HL-60 (cell line): ENCODE results near the gene SP140L.

ENCODE experiments used
- CTCF ChIP-seq: IDR thresholded peaks from one replicate; pipeline ENCODE4 v1.5.1; 2011; ENCODE audit warnings: low read length, control low read depth, inconsistent platforms; ENCODE audit not compliant: insufficient read depth
- GABPA ChIP-seq: IDR thresholded peaks from 2 replicates; pipeline ENCODE4 v1.6.1; 2012; ENCODE audit warnings: low read depth
- POLR2AphosphoS5 ChIP-seq: IDR thresholded peaks from 2 replicates; pipeline ENCODE4 v1.6.1; 2012; ENCODE audit warnings: low read depth
- REST ChIP-seq: IDR thresholded peaks from 2 replicates; pipeline ENCODE4 v1.6.1; 2012; ENCODE audit warnings: low read depth; ENCODE audit not compliant: insufficient replicate concordance
- SPI1 ChIP-seq: IDR thresholded peaks from 2 replicates; pipeline ENCODE4 v1.6.1; 2012; ENCODE audit warnings: low read depth, mild to moderate bottlenecking, borderline replicate concordance

GRCh38 chr2:230447036-230447435 is 120.0 kb downstream of the SP140L start:
- TF ChIP-seq REST (no peak), CTCF (no peak), GABPA (no peak), POLR2AphosphoS5 (no peak), SPI1 (no peak)
